Stomach smooth muscle (tissue), 2 donors: ENCODE measurements around the gene ABTB2.

ENCODE experiments used
- H3K27ac ChIP-seq: one replicate; pipeline ENCODE4 v1.7.0; 2013; ENCODE audit warnings: mild to moderate bottlenecking, low read length, inconsistent platforms
- H3K27me3 ChIP-seq, 2 donors: one replicate each; pipeline ENCODE4 v1.7.0; 2013; ENCODE audit warnings: low read length in 2 of 2; ENCODE audit not compliant: insufficient read depth in 2 of 2, control insufficient read depth in 1 of 2
- H3K36me3 ChIP-seq, 2 donors: one replicate each; pipeline ENCODE4 v1.7.0; 2013; ENCODE audit warnings: low read length in 2 of 2; ENCODE audit not compliant: control insufficient read depth in 2 of 2, insufficient read depth in 2 of 2
- H3K4me1 ChIP-seq: one replicate; pipeline ENCODE4 v1.7.0; 2013; ENCODE audit warnings: low read length; ENCODE audit not compliant: control insufficient read depth, insufficient read depth
- H3K4me3 ChIP-seq, 2 donors: one replicate each; pipeline ENCODE4 v1.7.0; 2013; ENCODE audit warnings: low read length in 2 of 2
- H3K9ac ChIP-seq, 2 donors: one replicate each; pipeline ENCODE4 v1.7.0; 2013; ENCODE audit warnings: low read length in 2 of 2, mild to moderate bottlenecking in 1 of 2
- H3K9me3 ChIP-seq, 2 donors: one replicate each; pipeline ENCODE4 v1.7.0; 2013; ENCODE audit warnings: low read length in 2 of 2; ENCODE audit not compliant: control insufficient read depth in 2 of 2
- donor health status: healthy.
- donor health status: Pancreatic carcinoma.

ABTB2 gene

DNA sequence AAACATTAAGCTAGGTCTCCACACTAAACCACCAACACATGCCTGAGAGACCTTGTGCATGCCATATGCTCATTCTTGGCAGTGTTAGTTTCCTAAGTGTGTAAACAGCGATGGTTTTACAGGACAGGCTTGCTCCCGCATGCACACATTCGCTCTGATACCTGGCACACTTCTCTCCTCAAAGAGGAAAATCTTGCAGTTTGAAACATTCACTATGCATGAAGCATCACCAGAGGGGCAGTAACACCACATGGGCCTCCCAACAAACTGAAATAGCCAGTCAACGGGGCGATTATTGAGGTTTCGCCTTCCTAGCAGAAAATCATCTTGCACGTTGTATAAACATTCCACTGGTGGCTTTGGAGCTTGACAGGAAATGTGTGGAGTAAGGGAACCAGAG lies 52.6 kb downstream of the ABTB2 start:
- H3K9ac ChIP-seq, result no peak overlapping the region
- no peaks in the 10 kb centered on the region for H3K9me3 ChIP-seq
- no peak overlapping the region for H3K27ac ChIP-seq
- H3K27me3 ChIP-seq, result no peaks in the 10 kb centered on the region
- H3K4me1 ChIP-seq, result peaks cover 6% of the 10 kb centered on the region
- H3K4me3 ChIP-seq, result no peak overlapping the region
- H3K36me3 ChIP-seq, result no peaks in the 10 kb centered on the region

DNA sequence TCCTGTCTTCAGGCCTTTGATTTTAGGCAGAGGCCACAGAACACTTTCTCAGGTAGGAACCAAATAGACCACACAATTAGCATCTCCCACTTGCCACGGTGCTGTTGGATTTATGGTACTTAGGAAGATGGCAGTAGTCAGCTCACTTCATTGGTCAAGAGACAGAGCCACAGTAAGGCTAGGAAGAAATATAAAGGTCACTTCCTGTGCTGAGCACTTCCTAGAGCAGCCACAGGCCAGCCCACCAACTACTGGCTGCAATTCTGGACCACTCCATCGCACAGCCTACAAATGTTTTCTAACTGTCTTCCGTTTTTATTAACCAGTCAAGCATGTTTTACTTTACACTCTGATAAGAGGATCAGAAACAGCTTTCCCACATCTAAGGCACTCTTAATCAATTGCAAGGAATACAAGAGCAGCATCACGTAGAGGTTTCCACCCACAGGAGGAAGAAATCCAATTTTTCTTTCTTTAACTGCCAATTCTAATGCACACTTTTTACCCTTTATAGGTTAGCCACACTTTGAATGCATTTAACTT lies 54.7 kb downstream of the ABTB2 start:
- peaks cover 6% of the 10 kb centered on the region for H3K4me1 ChIP-seq
- no peaks in the 10 kb centered on the region for H3K27me3 ChIP-seq
- no peaks in the 10 kb centered on the region for H3K9me3 ChIP-seq
- no peak overlapping the region for H3K4me3 ChIP-seq
- H3K27ac ChIP-seq, result no peak overlapping the region
- no peak overlapping the region for H3K9ac ChIP-seq
- no peaks in the 10 kb centered on the region for H3K36me3 ChIP-seq

DNA sequence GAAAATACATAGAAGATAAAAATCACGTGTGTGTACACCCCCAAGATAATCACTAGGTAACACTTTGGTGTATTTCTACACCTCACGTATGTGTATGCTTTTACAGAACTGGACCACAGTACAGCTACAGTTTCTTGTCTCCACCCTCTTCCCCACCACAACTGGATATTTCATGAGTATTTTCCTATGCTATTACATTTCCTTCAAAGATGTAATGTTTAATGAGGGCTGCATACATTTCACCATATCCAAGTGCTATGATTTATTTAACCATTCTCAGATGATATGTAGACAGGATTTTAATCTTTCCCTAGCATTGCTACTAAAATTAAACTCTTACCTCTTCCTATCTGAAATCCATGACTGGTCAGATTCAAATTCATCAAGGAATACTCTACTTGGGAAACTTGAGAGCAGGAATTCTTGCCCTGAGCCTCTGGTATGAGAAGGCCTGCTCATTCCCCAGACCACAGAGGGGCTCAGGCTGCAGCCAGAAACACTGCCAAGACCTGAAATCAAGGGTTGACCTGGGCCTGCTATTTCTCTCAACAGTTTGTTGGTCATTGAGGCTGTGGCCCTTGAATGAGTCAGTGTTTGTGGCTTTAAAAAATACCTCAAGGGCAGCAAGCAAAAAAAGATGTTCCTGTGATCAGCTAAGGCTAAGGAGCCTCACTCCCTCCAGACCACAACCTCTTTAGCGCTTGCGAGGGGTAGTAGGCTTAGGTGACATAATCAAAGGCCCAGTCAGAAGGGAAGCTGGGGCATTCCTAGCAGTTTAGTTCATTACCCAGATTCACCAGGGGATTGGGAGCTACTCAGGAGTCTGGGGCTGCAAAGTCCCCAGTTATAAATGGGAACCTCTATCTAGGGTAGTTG lies 55.5 kb downstream of the ABTB2 start:
- no peaks in the 10 kb centered on the region for H3K9me3 ChIP-seq
- H3K4me1 ChIP-seq, result peaks cover 6% of the 10 kb centered on the region
- H3K27me3 ChIP-seq, result no peaks in the 10 kb centered on the region
- no peak overlapping the region for H3K27ac ChIP-seq
- no peak overlapping the region for H3K4me3 ChIP-seq
- H3K9ac ChIP-seq, result no peak overlapping the region
- no peaks in the 10 kb centered on the region for H3K36me3 ChIP-seq

DNA sequence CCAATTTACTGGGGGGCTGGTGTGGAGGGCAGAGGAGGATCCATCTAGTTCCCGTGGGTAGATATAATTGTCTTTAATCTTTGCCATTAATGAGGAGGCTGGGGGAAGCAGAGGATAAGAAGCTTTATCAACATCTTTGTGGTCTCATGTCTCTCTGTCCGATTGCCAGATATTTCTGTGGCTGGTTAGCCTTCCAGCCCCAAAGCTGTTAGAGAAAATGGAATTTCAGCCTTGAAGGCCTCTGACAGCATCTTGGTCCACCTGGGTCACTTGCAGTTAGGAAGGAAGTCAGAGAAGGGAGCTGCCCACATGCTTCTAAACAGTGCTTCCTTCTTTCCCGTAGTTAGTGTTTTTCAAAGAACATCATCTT lies 56.9 kb downstream of the ABTB2 start:
- Histone ChIP-seq H3K4me3 (no peak overlapping the region), H3K9me3 (no peaks in the 10 kb centered on the region), H3K9ac (no peak overlapping the region), H3K4me1 (peaks cover 6% of the 10 kb centered on the region), H3K36me3 (no peaks in the 10 kb centered on the region), H3K27ac (no peak overlapping the region), H3K27me3 (no peaks in the 10 kb centered on the region)

DNA sequence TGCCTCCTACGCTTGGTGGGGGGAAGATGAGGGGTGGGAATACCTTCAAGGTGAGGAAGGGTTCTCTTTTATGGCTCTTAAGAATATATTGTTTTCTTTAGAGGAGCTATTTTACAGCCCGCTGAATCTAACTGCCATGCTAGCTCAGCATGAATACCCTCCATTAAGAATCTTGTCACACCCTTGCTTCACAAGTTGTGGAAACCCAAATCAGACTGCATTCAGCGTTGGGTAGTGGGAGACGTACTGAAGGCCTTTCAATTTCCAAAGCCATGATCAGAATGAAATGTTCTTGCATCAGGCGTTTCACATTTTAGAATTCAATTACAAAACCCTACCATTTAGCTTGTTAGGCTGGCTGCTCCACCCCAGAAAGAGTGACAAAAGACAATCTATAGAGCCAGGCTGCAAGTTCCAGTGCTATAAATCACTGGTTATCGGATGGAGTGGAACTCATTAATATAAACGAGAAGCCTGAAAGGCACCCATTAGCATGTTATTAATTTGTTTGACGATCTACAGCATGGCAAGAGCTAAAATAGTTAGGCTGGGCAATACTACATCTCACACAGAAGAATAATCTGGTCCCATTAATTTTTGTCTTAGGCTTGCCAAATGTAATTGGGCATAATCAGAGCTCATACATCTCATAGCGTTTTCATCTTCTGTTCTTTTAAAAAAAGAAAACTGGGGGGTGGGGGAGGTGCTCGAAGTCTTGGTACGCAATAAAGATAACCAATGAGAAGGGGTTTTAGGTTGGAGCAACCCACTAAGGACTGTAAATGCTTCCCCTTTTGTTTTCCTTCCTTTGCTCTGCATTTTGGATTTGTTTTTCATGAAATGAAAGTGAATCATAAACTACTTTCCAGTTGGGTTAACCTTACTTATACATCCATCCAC lies 57.5 kb downstream of the ABTB2 start:
- Histone ChIP-seq H3K9ac (no peak overlapping the region), H3K9me3 (no peaks in the 10 kb centered on the region), H3K27me3 (no peaks in the 10 kb centered on the region), H3K4me1 (peaks cover 6% of the 10 kb centered on the region), H3K4me3 (no peak overlapping the region), H3K36me3 (no peaks in the 10 kb centered on the region), H3K27ac (no peak overlapping the region)

DNA sequence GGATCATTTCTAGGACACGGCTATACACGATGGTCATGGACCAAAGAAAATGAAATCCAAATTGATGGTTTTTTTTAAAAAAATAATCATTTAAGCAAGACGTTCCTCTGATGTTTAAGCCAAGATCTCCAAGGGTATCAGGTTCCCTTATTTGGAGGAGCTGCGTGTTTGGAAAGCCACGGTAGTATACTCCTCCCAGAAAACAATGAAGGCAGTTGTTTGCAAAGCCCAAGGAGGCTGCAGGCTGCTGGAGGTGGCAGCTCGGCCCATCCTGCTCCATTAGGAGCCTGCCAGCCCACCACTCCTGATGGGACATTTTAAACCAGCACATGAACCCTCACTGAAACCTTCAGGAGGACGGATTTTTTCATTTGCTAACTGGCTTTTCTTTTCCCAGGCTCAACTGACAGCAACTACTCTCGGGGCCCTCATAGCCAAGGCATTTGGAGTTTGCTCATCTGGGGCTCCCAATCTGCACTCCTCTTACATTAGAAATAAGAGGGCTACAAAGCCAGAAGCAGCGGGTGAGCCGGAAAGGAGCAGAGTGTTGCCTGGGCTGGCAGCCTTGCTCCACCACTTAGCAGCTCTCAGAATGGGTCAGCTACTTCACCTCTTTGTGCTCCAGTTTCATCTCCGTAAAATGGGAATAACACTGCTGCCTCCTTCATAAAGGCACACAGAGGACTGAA lies 58.4 kb downstream of the ABTB2 start:
- Histone ChIP-seq H3K4me3 (no peak overlapping the region), H3K27ac (no peak overlapping the region), H3K9ac (no peak overlapping the region), H3K4me1 (no peaks in the 10 kb centered on the region), H3K27me3 (no peaks in the 10 kb centered on the region), H3K36me3 (no peaks in the 10 kb centered on the region), H3K9me3 (no peaks in the 10 kb centered on the region)

DNA sequence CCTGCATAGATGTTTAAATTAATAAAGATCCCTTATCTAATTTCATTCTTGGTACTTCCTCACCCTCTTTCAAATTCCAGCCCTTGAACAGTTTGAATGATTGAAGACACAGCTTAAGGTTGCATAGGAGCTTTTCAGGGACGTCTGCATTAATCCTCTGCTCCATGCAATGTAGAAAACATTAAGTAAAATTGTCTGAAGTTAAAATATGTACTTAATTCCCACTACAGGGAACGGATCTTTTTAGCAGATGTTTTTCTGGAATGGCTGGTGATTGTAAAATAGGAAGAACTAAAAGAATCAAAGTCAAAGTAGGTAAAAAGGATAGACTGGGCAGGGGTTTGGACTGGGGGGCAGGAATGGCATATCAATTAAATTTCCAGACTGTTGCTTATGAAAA lies 58.9 kb downstream of the ABTB2 start:
- Histone ChIP-seq H3K4me1 (no peaks in the 10 kb centered on the region), H3K9ac (no peak overlapping the region), H3K27ac (no peak overlapping the region), H3K27me3 (no peaks in the 10 kb centered on the region), H3K36me3 (no peaks in the 10 kb centered on the region), H3K9me3 (no peaks in the 10 kb centered on the region), H3K4me3 (no peak overlapping the region)

DNA sequence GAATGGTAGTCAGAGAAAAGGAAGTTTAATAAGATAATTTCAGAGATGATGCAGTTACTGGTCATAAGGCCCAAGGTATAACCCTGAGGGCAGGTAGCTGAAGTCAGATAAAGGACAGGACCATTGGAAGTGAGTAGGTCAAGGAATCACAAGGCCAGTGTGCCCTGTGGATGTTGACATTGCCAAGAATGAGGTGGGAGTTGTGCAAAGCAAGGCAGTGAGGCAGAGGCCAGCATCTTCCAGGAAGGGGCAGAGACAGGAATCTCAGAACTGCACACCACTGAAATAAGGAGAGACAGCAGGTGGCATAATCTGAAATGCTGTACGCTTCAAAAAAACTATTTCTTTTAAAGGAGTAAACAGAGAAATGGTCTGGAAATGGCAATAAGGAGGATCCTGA lies 61.4 kb downstream of the ABTB2 start:
- H3K4me1 ChIP-seq, result no peaks in the 10 kb centered on the region
- H3K9me3 ChIP-seq, result no peaks in the 10 kb centered on the region
- H3K27me3 ChIP-seq, result no peaks in the 10 kb centered on the region
- H3K27ac ChIP-seq, result no peak overlapping the region
- no peak overlapping the region for H3K4me3 ChIP-seq
- H3K9ac ChIP-seq, result no peak overlapping the region
- H3K36me3 ChIP-seq, result no peaks in the 10 kb centered on the region

DNA sequence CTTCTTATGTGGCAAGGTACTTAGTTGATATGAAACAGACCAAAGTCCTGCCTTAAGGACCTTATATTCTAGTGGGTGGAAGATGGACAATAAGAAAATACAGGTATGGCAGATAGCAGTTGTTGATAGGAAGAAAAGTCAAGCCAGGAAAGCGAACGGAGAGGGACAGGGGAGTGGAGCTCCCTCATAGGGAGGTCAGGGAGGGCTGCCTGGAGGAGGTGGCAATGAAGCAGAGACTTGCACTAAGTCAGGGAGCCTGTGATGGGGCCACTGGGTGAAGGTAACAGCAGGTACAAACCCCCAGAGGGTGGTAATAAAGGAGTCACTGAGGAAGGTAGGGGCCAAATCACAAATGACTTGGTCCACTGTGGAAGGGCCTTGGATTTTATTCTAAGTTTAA lies 65.3 kb downstream of the ABTB2 start:
- Histone ChIP-seq H3K9me3 (no peaks in the 10 kb centered on the region), H3K9ac (no peak overlapping the region), H3K4me1 (peaks cover 7% of the 10 kb centered on the region), H3K4me3 (no peak overlapping the region), H3K27me3 (no peaks in the 10 kb centered on the region), H3K27ac (no peak overlapping the region), H3K36me3 (no peaks in the 10 kb centered on the region)

DNA sequence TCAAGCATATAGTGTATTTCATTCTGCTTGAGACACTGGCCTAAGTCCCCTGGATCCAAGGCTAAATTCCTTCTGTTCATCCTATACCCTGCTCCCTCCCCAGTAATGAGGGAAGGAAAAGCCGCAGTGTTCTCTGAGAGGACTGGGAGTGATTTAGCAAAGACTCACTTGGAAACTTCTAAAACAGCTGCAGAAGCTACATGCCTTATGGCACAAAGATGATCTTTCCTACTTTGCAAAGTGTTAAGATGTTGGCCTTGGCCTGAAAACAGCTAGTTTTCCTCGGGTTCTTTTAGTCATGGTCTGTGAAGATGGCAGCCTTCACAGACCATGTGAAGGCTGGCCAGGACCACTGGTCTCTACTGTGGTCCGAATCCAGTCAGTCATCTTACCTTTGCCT lies 65.7 kb downstream of the ABTB2 start:
- peaks cover 7% of the 10 kb centered on the region for H3K4me1 ChIP-seq
- H3K9me3 ChIP-seq, result no peaks in the 10 kb centered on the region
- no peak overlapping the region for H3K4me3 ChIP-seq
- no peak overlapping the region for H3K9ac ChIP-seq
- H3K36me3 ChIP-seq, result no peaks in the 10 kb centered on the region
- H3K27me3 ChIP-seq, result no peaks in the 10 kb centered on the region
- no peak overlapping the region for H3K27ac ChIP-seq
